H1 (cell line): ENCODE results near the gene SRSF7. TPM values are rescaled to one million over a fixed set of nuclear protein-coding genes. Genes with fewer than 3 reads are reported as not detected.

ENCODE experiments used
- CTCF ChIA-PET: fragments of 300-600 bp; sonication (Branson Sonifier 250); formaldehyde crosslinking; loops from one replicate; lab custom pipeline; 2021; ENCODE audit not compliant: partially characterized antibody; lab: Charles Lee
- POLR2A ChIA-PET: fragments of 300-600 bp; sonication (Branson Sonifier 250); formaldehyde crosslinking; loops from one replicate; lab custom pipeline; 2021; ENCODE audit warnings: inconsistent platforms; ENCODE audit not compliant: partially characterized antibody; lab: Charles Lee
- DNase-seq, 2 experiments: peaks; one replicate each; pipeline versions ENCODE4 v3.0.0 to v3.0.0-alpha.2; 2010 to 2022; ENCODE audit warnings: low spot score in 2 of 2, low read depth in 1 of 2, mixed read lengths in 1 of 2
- FAIRE-seq: peaks from 2 replicates; lab custom pipeline; 2011; peaks lifted over from hg19 to GRCh38; lab: Jason Lieb, UNC
- H2AFZ ChIP-seq: 2 replicates; pipeline ENCODE4 v1.8.1; 2012; ENCODE audit warnings: low read length, inconsistent platforms
- H2AK5ac ChIP-seq: 2 replicates; pipeline ENCODE4 v1.6.1; 2013; ENCODE audit warnings: low read depth, low read length
- H2BK120ac ChIP-seq: replicated peaks from 2 replicates; pipeline ENCODE3; 2013; ENCODE audit warnings: low read depth, low read length, inconsistent platforms
- H2BK12ac ChIP-seq: 2 replicates; pipeline ENCODE4 v1.6.1; 2013; ENCODE audit warnings: low read depth, low read length
- H2BK15ac ChIP-seq: 2 replicates; pipeline ENCODE4 v1.6.1; 2013; ENCODE audit warnings: low read length
- H2BK20ac ChIP-seq: 2 replicates; pipeline ENCODE4 v1.6.1; 2013; ENCODE audit warnings: low read length
- H2BK5ac ChIP-seq: 2 replicates; pipeline ENCODE4 v1.6.1; 2013; ENCODE audit warnings: low read depth, low read length
- H3K14ac ChIP-seq: 2 replicates; pipeline ENCODE4 v1.6.1; 2013; ENCODE audit warnings: inconsistent platforms; ENCODE audit not compliant: insufficient read length
- H3K18ac ChIP-seq: 2 replicates; pipeline ENCODE4 v1.6.1; 2013; ENCODE audit warnings: low read length; ENCODE audit errors: extremely low read depth
- H3K23ac ChIP-seq: 2 replicates; pipeline ENCODE4 v1.6.1; 2013; ENCODE audit warnings: inconsistent platforms; ENCODE audit not compliant: insufficient read length
- H3K23me2 ChIP-seq: 2 replicates; pipeline ENCODE4 v1.6.1; 2013; ENCODE audit warnings: low read depth, low read length
- H3K27ac ChIP-seq: 2 replicates; pipeline ENCODE4 v1.6.1; 2011; ENCODE audit warnings: low read depth, low read length, inconsistent platforms
- H3K27me3 ChIP-seq, 4 experiments: replicated peaks in 1 of 4; 1 replicate in 1 of 4; 2 replicates in 3 of 4; pipeline versions ENCODE4 v1.6.1 to v1.8.1; 2011 to 2013; ENCODE audit warnings: low read length in 3 of 4, mild to moderate bottlenecking in 3 of 4, inconsistent platforms in 2 of 4, mixed read lengths in 2 of 4, moderate library complexity in 1 of 4; ENCODE audit not compliant: control insufficient read depth in 3 of 4, insufficient read depth in 3 of 4; ENCODE audit errors: extremely low read depth in 1 of 4
- H3K36me3 ChIP-seq, 4 experiments: 2 replicates each; pipeline versions ENCODE4 v1.6.1 to v1.8.1; 2011 to 2013; ENCODE audit warnings: mild to moderate bottlenecking in 4 of 4, low read length in 3 of 4, moderate library complexity in 2 of 4, control low read depth in 1 of 4, inconsistent platforms in 1 of 4; ENCODE audit not compliant: insufficient read depth in 4 of 4, control insufficient read depth in 2 of 4
- H3K4ac ChIP-seq: replicated peaks from 2 replicates; pipeline ENCODE3; 2013; ENCODE audit warnings: low read length, low read depth, mixed read lengths, inconsistent platforms; ENCODE audit not compliant: insufficient read length
- H3K4me1 ChIP-seq, 4 experiments: replicated peaks in 1 of 4; 1 replicate in 1 of 4; 2 replicates in 3 of 4; pipeline versions ENCODE4 v1.6.1 to v1.8.1; 2011 to 2013; ENCODE audit warnings: low read length in 3 of 4, inconsistent platforms in 2 of 4, mixed read lengths in 1 of 4; ENCODE audit not compliant: insufficient read depth in 4 of 4, control insufficient read depth in 3 of 4
- H3K4me2 ChIP-seq, 2 experiments: 2 replicates each; pipeline versions ENCODE4 v1.6.1 to v1.8.1; 2011 to 2013; ENCODE audit warnings: low read depth in 2 of 2, low read length in 2 of 2, control low read depth in 1 of 2, inconsistent platforms in 1 of 2, mild to moderate bottlenecking in 1 of 2; ENCODE audit not compliant: insufficient read depth in 1 of 2
- H3K4me3 ChIP-seq, 4 experiments: fragments of 200-600, 300-600 bp in 1 of 4; sonication (generic), shearing (Covaris generic), sonication (Bioruptor Twin) in 1 of 4; 2 replicates each; pipeline versions ENCODE4 v1.5.1 to v1.8.1; 2011 to 2016; ENCODE audit warnings: low read length in 4 of 4, low read depth in 3 of 4, control low read depth in 2 of 4, inconsistent platforms in 2 of 4, mild to moderate bottlenecking in 2 of 4, mixed read lengths in 1 of 4, moderate library complexity in 1 of 4; ENCODE audit not compliant: insufficient read depth in 2 of 4; ENCODE audit errors: extremely low read depth in 1 of 4
- H3K56ac ChIP-seq: replicated peaks from 2 replicates; pipeline ENCODE3; 2013; ENCODE audit warnings: low read depth, mild to moderate bottlenecking, mixed read lengths, low read length, inconsistent platforms; ENCODE audit not compliant: insufficient read length
- H3K79me1 ChIP-seq: 2 replicates; pipeline ENCODE4 v1.6.1; 2013; ENCODE audit warnings: low read depth, low read length, control low read depth
- H3K79me2 ChIP-seq, 2 experiments: 2 replicates each; pipeline versions ENCODE4 v1.6.1 to v1.8.1; 2012 to 2013; ENCODE audit warnings: low read length in 2 of 2, mild to moderate bottlenecking in 2 of 2, inconsistent platforms in 1 of 2; ENCODE audit not compliant: insufficient read depth in 2 of 2, control insufficient read depth in 1 of 2
- H3K9ac ChIP-seq, 4 experiments: replicated peaks in 1 of 4; 1 replicate in 1 of 4; 2 replicates in 3 of 4; pipeline versions ENCODE4 v1.6.1 to v1.8.1; 2011 to 2013; ENCODE audit warnings: low read depth in 3 of 4, low read length in 3 of 4, control low read depth in 2 of 4, mild to moderate bottlenecking in 2 of 4, moderate library complexity in 2 of 4, inconsistent platforms in 1 of 4; ENCODE audit errors: extremely low read depth in 1 of 4
- H3K9me3 ChIP-seq, 2 experiments: 2 replicates each; pipeline versions ENCODE4 v1.6.1 to v1.8.1; 2012 to 2013; ENCODE audit warnings: mild to moderate bottlenecking in 2 of 2, moderate library complexity in 2 of 2, control low read depth in 1 of 2, inconsistent platforms in 1 of 2, low read depth in 1 of 2, low read length in 1 of 2, mixed read lengths in 1 of 2; ENCODE audit not compliant: insufficient read depth in 2 of 2
- H4K20me1 ChIP-seq, 2 experiments: replicated peaks in 1 of 2; 2 replicates each; pipeline versions ENCODE3 to v1.8.1; 2011 to 2013; ENCODE audit warnings: inconsistent platforms in 2 of 2, low read length in 2 of 2, mild to moderate bottlenecking in 1 of 2; ENCODE audit not compliant: insufficient read depth in 2 of 2, control insufficient read depth in 1 of 2
- H4K5ac ChIP-seq: 2 replicates; pipeline ENCODE4 v1.6.1; 2013; ENCODE audit warnings: low read length, low read depth, mixed read lengths, inconsistent platforms; ENCODE audit not compliant: insufficient read length
- H4K8ac ChIP-seq: 2 replicates; pipeline ENCODE4 v1.8.0; 2013; ENCODE audit warnings: mild to moderate bottlenecking, moderate library complexity, low read length, inconsistent platforms; ENCODE audit not compliant: insufficient read depth; ENCODE audit errors: extremely low read depth
- H4K91ac ChIP-seq: replicated peaks from 2 replicates; pipeline ENCODE3; 2013; ENCODE audit warnings: low read length, mixed read lengths, inconsistent platforms; ENCODE audit not compliant: insufficient read length
- BACH1 ChIP-seq: IDR thresholded peaks from 2 replicates; pipeline ENCODE4 v1.6.1; 2012; ENCODE audit warnings: low read length, improper control_type of control experiment
- BRCA1 ChIP-seq: IDR thresholded peaks from 2 replicates; pipeline ENCODE4 v1.6.1; 2012; ENCODE audit warnings: low read depth, low read length, improper control_type of control experiment
- CBX5 ChIP-seq: fragments of 300-800, 300-1000 bp; sonication (generic); IDR thresholded peaks from 2 replicates; pipeline ENCODE4 v1.7.1; 2016; ENCODE audit warnings: antibody characterized with exemption, low read length, low read depth
- E2F6 ChIP-seq: IDR thresholded peaks from 2 replicates; pipeline ENCODE4 v1.6.1; 2012; ENCODE audit warnings: inconsistent platforms
- HDAC2 ChIP-seq, 2 experiments: fragments of 300-600 bp in 1 of 2; sonication (generic) in 1 of 2; IDR thresholded peaks; 2 replicates each; pipeline ENCODE4 v1.6.1; 2011 to 2012; ENCODE audit warnings: low read depth in 2 of 2, low read length in 2 of 2, mild to moderate bottlenecking in 2 of 2, moderate library complexity in 2 of 2, borderline replicate concordance in 1 of 2, inconsistent platforms in 1 of 2
- RBBP5 ChIP-seq: IDR thresholded peaks from 2 replicates; pipeline ENCODE4 v1.7.1; 2012; ENCODE audit warnings: low read depth, mild to moderate bottlenecking, inconsistent platforms, low read length, moderate library complexity, borderline replicate concordance
- RNF2 ChIP-seq: fragments of 200-900, 300-1000 bp; sonication (generic); IDR thresholded peaks from 2 replicates; pipeline ENCODE4 v1.7.1; 2016; ENCODE audit warnings: borderline replicate concordance, low read depth, mild to moderate bottlenecking, antibody characterized with exemption, low read length; ENCODE audit not compliant: poor library complexity, severe bottlenecking; ENCODE audit errors: missing control alignments
- SIN3A ChIP-seq, 2 experiments: IDR thresholded peaks in 1 of 2; conservative IDR thresholded peaks in 1 of 2; 2 replicates each; pipeline ENCODE4 v1.6.1; 2011 to 2012; ENCODE audit warnings: low read length in 2 of 2, improper control_type of control experiment in 1 of 2, low read depth in 1 of 2, mild to moderate bottlenecking in 1 of 2
- SIRT6 ChIP-seq: IDR thresholded peaks from one replicate; pipeline ENCODE4 v1.7.1; 2012; ENCODE audit warnings: low read length, inconsistent platforms
- SP2 ChIP-seq: IDR thresholded peaks from 2 replicates; pipeline ENCODE4 v1.6.1; 2012; ENCODE audit warnings: mild to moderate bottlenecking, low read length, inconsistent platforms
- ZNF274 ChIP-seq: IDR thresholded peaks from 2 replicates; pipeline ENCODE4 v1.7.0; 2012; ENCODE audit warnings: low read length, borderline replicate concordance; ENCODE audit errors: extremely low read depth
- WGBS, 2 experiments: shearing (Covaris generic) in 1 of 2; methylation state at CpG; one replicate each; pipeline versions ENCODE4 v1.1.6 to v1.1.7; 2013 to 2015; ENCODE audit warnings: low lambda C conversion rate in 2 of 2, mixed read lengths in 2 of 2, inconsistent platforms in 1 of 2, low coverage in 1 of 2, missing lambda C conversion rate in 1 of 2; ENCODE audit not compliant: insufficient replicate concordance in 2 of 2, insufficient coverage in 1 of 2, insufficient read length in 1 of 2; ENCODE audit errors: extremely low coverage in 1 of 2, missing lambda C conversion rate in 1 of 2; 5-methylcytosine and 5-hydroxymethylcytosine counted together
- polyA plus RNA-seq, 7 experiments: library from polyadenylated mRNA; depleted of rRNA in 3 of 7; stranded (reverse) in 5 of 7; unstranded in 2 of 7; fragments of >200 nt in 5 of 7; fragments of 200-250 nt in 2 of 7; gene quantifications; 1 replicate in 5 of 7; 2 replicates in 1 of 7; 4 replicates in 1 of 7; pipeline versions ENCODE4 v1.2.1 to v1.2.3, GENCODE V29; 2011 to 2013; ENCODE audit warnings: missing spikeins in 2 of 7, mixed read lengths in 2 of 7
- total RNA-seq: library from RNA; stranded (reverse); fragmentation: NEBNext Ultra II Directional; extraction: Animal tissue kit (Norgen Biotek cat#: 25700); gene quantifications from 2 replicates; pipeline ENCODE4 v1.2.1, GENCODE V29; 2021

The SRSF7 gene
- total and polyA plus RNA-seq, 2 of the 8 experiments (the other 6 are each of a cell fraction or from before 2014, with no cell fraction given) = 370 to 415 TPM

GRCh38 chr2:38713338-38713737 lies 37.8 kb downstream of the SRSF7 start:
- H4K91ac ChIP-seq = no peak overlapping the region
- H3K27ac ChIP-seq = no peak overlapping the region
- 0 out of 4 replicates have a peak, but pooled peaks cover 0 to 3% of the 10 kb centered on the region in 2 experiments for H3K9me3 ChIP-seq
- CTCF ChIA-PET = interaction anchor here (0.9 to 1.9 kb wide), 3 partner anchors 60 to 132 kb away, joined by 3 to 8 read pairs (median 4); no protein-coding TSS in a partner anchor
- 88% methylated on average over 3 of the region's 3 CpGs; no CpG with 5 or more reads in 1 of the 2 experiments for WGBS, 2 experiments
- H3K56ac ChIP-seq = no peak overlapping the region
- H4K20me1 ChIP-seq = peaks cover 0 to 1% of the 10 kb centered on the region in 2 experiments
- DNase-seq (no peak), FAIRE-seq (no peak)
- no peak overlapping the region for H2BK20ac ChIP-seq
- H3K79me2 ChIP-seq = no peaks in the 10 kb centered on the region
- no peak overlapping the region for H2AK5ac ChIP-seq
- peaks cover 3% of the 10 kb centered on the region; the same call in 1 of the 2 replicates for H3K23me2 ChIP-seq
- no peak overlapping the region for H3K23ac ChIP-seq
- H3K14ac ChIP-seq = no peak overlapping the region
- H4K5ac ChIP-seq = no peak overlapping the region
- H3K27me3 ChIP-seq = no peaks in the 10 kb centered on the region
- POLR2A ChIA-PET = interaction anchor here (0.9 to 1.4 kb wide), 2 partner anchors 28 to 33 kb away, joined by 3 to 4 read pairs; no protein-coding TSS in a partner anchor
- H2BK5ac ChIP-seq = no peak overlapping the region
- H2BK15ac ChIP-seq = no peak overlapping the region
- H3K18ac ChIP-seq = no peak overlapping the region
- no peaks in the 10 kb centered on the region; a peak in 1 of 8 replicates for H3K36me3 ChIP-seq
- no peak overlapping the region for H3K4ac ChIP-seq
- H4K8ac ChIP-seq = no peak overlapping the region
- H3K4me2 ChIP-seq = no peak overlapping the region
- no peak overlapping the region for H2BK12ac ChIP-seq
- H2AFZ ChIP-seq = no peak overlapping the region
- H2BK120ac ChIP-seq = no peak overlapping the region
- H3K9ac ChIP-seq = no peak overlapping the region
- no peak overlapping the region for H3K4me3 ChIP-seq
- H3K4me1 ChIP-seq = peaks cover 0 to 7% (median 3%) of the 10 kb centered on the region in 4 experiments; a peak in 3 of 7 replicates
- H3K79me1 ChIP-seq = no peaks in the 10 kb centered on the region
- TF ChIP-seq RNF2 = no peak
- no peak for TF ChIP-seq CBX5
- TF ChIP-seq BACH1 = no peak
- no peak for TF ChIP-seq E2F6
- TF ChIP-seq SIRT6 = no peak
- TF ChIP-seq HDAC2 (IDR thresholded peaks at IDR 0.05; ENCODE audit: borderline replicate concordance in 1 of 2, low read depth in 2 of 2, low read length in 2 of 2) = no peak
- TF ChIP-seq RBBP5 = no peak
- TF ChIP-seq ZNF274 = no peak
- no peak for TF ChIP-seq SP2
- TF ChIP-seq SIN3A (conservative IDR thresholded peaks at IDR 0.05 in 1 of 2, IDR thresholded peaks at IDR 0.05 in 1 of 2; ENCODE audit: low read depth in 1 of 2, low read length in 2 of 2) = no peak
- TF ChIP-seq BRCA1 = no peak
